Myocyte (in vitro differentiated cells): ENCODE measurements around the gene SLC15A3. TPM values are rescaled to one million over a fixed set of nuclear protein-coding genes. Genes with fewer than 3 reads are reported as not detected.
A peak's percentile ranks its signal among the peaks of the same experiment; 100 is the strongest.
"Not testable (repeated sequence)": the region's sequence is repeated elsewhere in the genome, so short reads cannot be mapped to it uniquely, and the experiment has no call there.

Experiments used
- DNase-seq: peaks from one replicate; pipeline ENCODE4 v3.0.0-alpha.2; 2012; ENCODE audit warnings: low read depth
- total RNA-seq: library from RNA; depleted of rRNA; stranded (reverse); fragments of >200 nt; gene quantifications from 2 replicates; pipeline ENCODE4 v1.2.3, GENCODE V29; 2014

Gene SLC15A3
- total RNA-seq, 1 donor from 2014 or later = 9.4 TPM

DNA sequence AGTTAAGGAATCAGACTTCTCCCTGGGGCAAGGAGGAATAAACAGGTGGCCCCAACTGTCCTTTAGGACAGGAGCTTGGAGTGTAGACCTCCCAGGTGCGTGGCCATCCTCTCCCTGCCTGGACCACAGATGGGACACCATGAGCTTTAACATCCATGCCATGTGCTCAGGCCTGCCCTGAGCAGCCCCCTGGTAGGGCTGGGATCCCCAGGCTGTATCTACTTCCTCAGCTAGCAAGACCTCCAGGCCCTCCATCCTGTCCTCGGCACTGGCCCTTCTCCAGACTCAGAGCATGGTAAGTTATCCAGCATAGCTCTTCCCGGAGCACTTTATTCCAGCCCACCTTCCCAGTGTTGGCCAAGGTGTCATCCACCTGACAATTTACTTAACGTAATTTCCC lies 25.2 kb upstream of the SLC15A3 start:
- no peak for DNase-seq

DNA sequence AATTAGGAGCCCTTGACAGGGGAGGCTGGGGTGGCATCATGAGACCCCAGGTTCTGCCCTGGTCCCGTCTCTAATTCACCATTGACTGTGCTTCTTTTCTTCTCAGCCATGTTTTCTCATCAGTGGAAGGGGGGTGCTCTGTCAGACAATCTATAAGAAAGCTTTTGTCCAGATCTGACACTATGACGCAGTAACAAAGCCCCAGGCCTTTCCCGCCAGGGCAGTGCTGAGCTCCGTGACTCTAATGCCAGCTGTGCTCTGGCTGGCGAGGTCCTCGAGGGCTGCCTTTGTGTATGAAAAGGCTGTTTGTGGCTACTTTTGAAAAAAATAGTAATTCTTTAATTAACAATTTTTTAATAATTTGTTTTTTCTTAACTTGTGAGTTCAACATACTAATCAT lies 22.8 kb upstream of the SLC15A3 start:
- no peak for DNase-seq

DNA sequence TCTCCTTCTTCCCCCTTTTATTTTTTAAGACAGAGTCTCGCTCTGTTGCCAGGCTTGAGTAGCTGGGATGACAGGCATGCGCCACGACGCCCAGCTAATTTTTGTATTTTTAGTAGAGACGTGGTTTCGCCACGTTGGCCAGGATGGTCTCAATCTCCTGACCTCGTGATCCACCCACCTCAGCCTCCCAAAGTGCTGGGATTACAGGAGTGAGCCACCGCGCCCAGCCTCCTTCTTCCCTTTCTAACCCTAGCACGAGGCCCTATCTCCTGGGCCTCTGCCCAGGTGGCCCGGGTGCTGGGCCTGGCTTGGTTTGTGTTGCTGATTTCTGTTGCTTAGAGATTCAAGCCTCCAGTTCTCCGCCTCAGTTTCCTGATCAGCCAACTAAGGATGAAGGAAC lies 22.3 kb upstream of the SLC15A3 start:
- not testable (repeated sequence) for DNase-seq

DNA sequence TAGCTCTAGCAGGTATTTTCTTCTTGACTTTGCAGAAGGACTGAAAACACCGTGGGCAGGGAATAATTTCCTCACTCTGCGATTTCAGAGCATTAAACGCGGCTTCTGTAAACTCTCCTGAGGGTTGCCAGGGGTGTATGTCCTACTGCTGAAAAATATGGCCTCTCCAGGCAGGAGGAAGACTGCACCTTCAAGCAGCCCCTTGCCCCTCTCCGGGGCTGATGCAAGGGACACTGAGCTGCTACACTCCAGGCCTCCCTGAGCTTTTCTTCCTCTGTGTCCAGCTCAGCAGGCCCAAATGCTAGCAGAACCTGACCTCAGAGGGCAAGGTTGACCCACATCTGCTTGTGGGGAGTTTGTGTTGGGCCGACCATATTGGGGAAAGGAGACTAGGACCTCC lies 21.7 kb upstream of the SLC15A3 start:
- DNase-seq = no peak

DNA sequence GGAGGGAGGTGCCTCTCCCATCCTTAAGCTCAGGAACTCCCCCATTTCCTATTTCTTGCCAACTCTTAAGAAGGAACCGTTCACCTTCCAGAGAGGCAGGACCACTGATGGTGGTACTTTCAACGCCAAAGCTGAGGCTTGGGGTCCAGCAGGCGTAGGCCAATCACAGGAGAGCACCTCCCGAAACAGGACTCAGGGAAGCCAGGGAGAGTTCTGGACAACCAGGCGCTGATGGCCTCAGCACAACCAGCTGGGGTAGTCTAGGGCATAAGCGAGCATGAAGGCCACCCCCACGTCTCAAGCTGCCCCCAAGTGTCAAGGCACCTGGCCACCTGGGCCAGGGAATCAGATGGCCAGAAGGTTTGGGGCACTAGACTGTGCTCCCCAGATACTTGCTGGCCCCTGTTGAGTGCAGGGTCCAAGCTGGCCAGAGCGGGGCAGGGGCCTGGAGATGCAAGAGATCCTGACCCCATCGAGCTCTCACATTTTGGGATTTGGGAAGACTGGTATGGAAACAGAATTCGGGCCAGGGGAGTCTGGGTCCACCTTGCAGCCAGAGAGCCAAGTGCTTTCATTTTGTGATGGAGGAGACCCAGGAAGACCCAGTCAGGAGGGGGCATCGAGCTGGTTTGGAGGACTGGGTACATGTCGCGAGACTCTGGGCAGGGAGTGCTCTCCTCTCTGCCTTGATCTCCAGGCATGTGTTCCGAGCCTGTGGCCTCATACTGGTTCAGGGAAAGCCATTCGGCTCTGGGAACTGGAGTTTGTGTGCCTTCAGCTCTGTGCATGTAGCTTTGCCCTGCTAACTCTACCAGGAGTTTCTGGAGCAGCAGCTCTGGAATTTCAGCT lies 20.4 kb upstream of the SLC15A3 start:
- DNase-seq = no peak

DNA sequence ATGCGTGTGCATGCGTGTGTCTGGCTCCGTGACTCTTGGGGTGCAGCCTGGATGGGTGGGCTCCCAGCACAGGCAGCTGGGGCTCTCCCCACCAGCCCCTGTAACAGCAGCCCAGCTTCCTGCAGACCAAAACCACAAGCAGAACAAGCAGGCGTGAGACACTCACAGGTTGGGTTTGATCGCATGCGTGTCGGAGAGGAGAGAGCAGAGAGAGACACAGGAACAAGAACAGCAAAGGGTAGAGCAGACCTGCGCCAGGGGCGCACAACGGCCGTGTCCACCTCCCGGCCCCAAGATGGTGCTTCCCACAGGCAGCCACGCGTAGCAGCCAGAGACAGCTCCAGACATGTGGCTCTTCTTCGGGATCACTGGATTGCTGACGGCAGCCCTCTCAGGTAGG lies 19.5 kb upstream of the SLC15A3 start, which contains the start of gene CD6:
Gene CD6, plus strand, starts transcription at position 161 of the 400 bp plus-strand sequence. Its CDS starts 186 bp downstream, at position 347.
- no peak for DNase-seq

DNA sequence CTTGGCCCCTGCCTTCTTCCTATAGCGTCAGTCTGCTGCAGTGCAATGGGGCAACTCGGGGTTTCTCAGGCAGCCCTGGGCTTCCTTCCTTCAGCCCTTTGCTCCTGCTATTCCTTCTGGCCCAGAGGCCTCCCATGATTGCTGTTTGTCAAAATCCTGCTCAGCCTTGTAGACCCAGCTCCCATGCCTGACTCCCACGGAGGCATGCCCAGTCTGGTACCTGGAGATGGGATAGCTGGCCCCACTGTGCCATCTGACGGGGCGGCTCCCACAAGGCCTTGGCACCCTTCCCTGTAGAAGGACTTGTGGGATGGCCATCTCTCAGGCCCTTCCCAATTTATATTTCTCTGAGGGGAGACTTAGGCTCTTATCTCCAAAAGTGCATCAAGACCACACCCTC lies 18.9 kb upstream of the SLC15A3 start:
- no peak for DNase-seq

DNA sequence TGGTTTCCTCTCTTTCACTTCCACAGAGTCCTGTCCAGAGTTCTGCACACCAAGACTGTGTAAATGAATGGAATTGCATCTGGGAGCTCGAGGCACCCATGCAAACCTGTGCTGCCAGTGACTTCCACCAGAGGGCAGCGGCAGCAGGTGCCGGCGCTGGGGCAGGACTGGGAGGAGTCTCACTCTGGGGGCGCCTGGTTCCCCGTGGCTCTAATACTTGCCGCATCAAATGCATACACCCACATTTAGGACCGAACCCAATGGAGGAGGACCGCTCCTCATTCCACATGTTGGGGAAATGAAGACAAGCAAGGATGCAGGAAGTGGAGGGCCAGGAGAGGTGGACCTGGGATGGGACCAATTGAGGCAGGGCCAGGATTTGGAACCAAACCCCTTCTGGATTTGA lies 18.4 kb upstream of the SLC15A3 start:
- peak; percentile 50 for DNase-seq

DNA sequence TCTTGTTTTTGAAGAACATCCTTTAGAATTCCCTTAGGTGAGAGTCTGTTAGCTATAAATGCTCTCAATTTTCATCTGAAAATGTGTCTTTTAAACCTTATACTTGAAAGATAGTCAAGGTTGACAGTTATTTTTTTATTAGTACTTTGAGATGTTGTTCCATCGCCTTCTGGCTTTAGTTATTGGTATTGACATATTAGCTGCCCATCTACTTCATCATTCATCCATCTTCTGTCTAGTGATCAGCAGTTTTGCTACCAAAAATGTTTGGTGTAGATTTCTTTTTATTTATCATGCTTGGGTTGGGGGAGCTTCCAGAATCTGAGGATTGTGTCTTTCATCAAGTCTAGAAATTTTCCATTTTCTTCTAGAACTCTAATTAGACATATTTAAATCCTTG lies 16.2 kb upstream of the SLC15A3 start:
- DNase-seq = no peak

DNA sequence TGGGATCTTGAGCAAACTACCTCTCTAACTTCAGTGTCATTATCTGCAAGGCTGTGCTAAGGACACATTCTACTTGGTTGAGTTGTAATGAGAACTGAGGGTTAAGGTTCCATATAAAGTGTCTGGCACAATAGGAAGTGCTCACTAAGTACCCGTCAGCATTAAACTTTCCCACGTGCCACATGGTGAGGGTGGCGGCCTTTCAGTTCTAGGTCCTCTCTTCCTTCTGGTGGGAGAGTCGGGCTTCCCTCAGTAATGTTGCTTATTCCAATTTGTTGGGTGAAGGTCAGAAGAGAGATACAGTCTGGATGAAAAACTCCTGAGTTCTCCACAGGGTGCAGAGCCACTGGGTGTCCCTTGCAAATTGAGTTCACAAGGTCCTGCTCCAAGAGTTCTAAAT lies 14.9 kb upstream of the SLC15A3 start:
- DNase-seq = no peak

DNA sequence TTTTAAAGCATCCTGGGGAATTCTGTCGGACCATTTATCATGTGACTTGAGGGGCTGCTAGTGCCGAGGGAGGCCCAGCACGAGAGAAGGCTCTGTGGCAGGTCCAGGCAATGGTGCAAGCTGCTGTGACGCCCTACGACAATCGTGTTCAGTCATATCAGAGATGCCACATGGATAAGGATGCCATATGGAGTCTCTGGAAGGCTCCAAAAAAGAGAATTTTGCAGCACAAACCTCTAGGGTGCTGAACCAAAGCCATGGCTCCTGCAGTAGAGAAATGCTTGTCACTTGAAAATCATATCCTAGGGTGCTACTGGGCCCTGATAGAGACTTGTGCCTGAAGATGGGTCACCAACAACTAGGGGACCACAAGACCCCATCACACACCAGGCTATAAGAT lies 12.8 kb upstream of the SLC15A3 start:
- no peak for DNase-seq

DNA sequence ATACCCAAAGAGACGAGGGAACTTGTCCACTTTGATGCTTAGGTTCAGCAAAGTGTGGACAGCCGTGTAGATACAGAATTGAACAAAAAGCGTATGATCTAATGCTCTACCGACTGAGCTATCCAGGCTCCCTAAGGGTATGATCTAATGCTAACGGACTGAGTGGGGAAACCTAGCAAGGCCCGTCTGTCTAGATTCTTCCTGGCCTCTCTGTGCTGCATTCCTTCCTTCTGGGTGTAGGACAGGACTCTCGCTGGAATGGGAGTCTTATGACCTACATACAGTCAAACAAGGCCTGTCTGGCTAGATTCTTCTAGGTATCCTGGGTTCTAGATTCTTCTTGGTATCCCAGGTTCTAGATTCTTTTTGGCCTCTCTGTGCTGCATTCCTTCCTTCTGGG lies 8.4 kb upstream of the SLC15A3 start:
- DNase-seq = no peak

DNA sequence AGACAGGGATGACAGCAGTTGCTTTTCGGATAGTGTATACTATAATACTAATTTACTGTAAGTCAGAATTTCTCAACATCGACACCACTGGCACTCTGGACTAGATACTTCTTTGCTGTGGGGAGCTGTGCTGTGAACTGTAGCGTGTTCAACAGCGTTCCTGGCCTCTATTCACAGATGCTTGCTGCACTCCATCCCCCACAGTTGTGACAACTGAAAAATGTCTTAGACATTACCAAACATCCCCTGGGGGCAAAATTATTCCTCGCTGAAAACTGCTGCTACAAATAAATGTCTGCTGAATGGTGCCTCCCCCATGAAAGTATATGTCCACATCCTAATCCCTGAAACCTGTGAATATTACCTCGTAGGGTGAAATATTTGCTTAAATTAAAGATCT lies 7.5 kb upstream of the SLC15A3 start:
- no peak for DNase-seq

DNA sequence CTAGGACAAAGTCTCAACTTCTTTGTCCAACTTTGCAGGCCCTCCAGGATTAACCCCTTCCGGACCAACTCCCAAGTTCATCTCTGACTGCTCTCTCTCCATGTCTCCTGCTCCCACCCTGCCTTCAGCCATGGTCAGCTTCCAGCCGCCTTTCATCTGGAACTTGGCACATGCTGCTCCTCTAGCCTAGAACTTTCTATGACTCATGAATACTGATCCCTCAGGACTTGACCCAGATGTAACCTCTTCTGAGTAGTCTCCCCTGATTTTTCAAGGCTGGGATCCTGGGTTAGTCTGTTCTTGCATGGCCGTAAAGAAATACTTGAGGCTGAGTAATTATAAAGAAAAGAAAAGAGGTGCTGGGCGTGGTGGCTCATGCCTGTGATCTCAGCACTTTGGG lies 5.2 kb upstream of the SLC15A3 start:
- no peak for DNase-seq

DNA sequence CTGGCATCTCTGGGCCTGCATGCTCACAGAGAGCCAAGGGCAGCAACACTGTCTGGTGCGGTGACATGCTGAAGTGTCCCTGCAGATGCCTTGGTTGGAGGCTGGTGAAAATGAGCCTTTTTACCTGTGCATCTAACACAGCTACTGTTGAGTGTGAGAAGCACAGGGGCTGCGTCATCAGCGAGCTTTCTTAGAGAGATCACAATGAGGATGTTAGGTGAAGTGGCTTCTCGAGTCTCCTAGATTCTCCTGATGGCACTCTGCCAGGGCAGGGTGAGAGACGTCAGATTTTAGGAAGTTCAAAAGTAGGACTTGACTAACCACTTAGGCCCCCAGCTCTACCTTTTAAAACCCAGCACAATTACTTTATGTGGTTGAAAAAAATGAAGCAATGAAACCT lies 3.6 kb upstream of the SLC15A3 start:
- no peak for DNase-seq

DNA sequence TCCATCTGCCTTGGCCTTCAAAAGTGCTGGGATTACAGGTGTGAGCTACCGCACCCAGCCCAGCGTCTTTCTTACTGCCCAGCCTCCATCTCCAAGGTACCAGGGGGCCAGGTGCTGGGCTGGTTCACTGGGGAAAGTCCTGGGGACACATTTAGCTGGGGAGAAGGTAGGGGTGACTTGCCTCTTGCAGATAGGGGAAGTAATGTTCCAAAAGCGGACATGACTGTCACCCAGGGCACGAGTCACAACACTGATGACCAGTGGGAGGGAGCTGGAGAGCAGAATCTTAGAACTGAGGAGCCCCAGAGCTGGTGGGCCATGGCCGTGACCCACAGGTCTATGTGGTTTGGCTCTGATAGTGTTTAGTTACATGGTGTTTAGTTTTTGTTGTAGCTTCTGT lies 2.4 kb upstream of the SLC15A3 start:
- no peak for DNase-seq

DNA sequence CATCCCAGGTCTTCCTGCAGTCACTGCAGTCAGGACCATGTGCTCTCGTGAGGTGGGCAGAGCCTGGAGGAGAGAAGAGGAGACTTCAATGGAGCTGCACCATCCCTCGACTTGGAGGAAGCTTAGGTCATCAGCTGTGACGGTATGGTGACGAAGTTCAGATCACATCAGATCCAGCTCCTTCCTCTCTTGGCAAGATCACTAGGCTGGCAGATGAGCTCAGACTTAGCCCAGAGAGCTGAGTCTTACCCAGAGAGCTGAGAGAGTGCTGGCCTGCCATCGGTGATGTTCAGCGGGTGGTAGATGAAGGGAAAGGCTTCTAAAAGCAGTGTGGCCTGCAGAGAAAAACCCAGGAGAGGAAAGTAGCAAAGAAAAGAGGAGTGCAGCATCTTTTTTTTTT lies 1.8 kb upstream of the SLC15A3 start:
- DNase-seq = no peak

DNA sequence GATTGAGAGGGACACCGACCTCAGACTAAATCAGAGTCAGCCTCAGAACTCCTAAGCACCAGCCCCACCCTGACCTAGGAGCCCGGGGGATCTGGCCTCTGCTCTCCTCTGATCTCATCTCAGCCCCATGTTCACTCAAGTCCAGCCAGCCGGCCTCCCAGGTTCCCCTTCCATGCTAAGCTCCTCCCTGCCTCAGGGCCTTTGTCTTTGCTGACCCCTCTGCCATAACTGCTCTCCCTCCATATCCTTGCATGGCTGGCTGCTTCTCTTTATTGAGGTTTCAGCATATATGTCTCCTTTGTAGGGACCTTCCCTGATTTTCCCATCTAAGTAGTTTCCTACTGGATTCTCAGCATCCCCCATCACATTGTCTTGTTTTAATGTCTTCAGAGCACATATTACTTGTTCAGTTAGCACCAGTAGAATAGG lies 780 bp upstream of the SLC15A3 start:
- no peak for DNase-seq

DNA sequence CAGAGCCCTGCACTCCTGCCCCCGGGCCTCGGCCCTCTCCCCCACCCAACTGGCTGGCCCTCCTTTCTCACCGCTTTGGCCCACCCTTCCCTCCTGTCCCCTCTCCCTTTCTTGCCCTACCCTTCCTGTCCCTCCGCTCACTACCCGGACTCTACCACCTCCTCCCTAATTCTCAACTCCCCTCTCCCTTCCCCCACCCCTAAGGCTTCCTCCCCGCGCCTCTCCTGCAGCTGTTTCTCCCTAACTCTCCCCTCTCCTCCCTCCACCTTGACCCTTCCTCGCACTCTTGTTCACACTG lies 421 bp downstream of the SLC15A3 start:
- DNase-seq = peak; percentile 18

DNA sequence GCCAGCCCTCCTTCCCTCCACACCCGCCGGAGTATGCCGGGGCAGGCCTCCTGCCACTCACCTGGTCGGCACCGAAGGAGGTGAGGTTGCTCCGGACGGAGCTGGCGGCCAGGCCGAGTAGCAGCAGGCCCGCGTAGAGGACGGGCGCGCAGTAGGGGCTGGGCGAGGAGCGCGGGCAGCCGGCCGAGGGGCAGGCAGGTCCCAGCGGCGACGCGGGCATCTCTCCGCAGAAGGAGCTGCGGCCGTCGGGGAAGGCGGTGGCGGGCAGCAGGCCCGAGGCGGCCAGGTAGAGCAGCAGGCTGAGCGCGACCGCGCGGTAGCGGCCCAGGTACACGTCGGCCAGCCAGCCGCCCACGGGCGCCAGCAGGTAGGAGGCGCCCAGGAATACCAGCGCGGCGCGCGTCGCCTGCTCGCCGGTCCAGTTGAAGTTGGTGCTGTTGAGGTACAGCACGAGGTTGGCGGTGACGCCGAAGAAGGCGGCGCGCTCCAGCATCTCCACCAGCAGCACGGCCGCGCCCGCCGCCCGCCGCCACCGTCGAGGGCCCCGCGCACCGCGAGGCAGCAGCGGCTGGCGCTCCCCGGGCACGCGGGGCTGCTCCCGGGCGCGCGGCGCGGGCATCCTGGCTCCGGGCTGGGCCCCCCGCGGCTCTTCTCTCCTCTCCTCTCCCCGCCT lies 907 bp downstream of the SLC15A3 start:
- DNase-seq = no peak

DNA sequence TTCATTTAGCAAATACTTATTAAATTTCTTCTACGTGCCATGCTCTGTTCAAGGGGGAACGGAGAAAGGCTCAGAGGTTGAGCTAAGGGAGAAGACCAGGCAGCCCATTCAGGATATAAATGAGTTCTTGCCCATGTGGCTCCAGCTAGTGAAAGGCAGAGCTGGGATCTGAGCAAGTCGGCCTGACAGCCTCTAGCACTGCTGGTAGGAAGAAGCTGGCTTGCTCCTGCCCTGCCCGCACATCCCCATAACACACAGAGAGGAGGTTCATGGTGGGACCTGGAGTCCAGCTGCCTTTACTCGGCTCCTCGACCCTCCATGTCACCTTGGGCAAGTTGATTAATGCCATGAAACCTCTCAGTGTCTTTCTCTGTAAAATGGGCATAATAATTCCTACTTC lies 2.0 kb downstream of the SLC15A3 start:
- DNase-seq = no peak

DNA sequence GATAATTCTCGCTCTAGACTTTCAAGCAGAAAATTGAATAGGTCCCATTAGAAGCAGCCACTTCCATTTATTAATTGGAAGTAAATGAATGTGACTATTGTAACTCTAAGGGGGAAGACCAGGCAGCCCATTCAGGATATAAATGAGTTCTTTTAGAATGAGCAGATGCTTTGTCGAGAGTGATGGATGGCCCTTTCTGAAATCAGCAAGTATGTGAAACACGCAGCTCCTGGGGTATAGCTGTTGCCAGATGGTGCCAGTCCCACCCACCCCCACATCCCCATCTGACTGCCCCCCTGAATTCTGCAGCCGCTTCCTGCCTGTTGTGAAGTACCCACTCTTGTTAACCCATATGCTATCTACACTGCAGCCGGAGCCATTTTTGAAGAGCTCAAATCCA lies 3.7 kb downstream of the SLC15A3 start:
- peak; percentile 30 for DNase-seq

DNA sequence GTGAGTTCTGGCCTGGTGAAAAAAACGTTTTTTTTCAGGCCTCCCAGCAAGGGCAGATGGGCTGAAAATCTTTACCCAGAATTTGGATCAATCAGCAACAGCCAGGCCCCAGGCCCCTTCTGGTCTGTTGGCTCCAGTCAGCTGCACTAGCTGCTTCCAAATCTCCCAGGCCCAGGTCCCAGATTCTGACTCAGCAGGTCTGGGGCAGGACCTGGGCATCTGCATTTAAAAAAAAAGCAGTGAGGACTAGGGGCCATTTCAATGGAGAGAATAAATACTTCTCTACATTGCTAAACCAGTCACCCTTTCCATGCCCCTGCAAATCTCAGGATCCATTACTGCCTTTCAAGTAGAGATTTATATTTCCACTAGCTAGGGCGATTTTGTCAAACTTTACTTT lies 4.3 kb downstream of the SLC15A3 start:
- DNase-seq = peak; percentile 32
